ENCODE results near the gene ZNG1A.

DNA sequence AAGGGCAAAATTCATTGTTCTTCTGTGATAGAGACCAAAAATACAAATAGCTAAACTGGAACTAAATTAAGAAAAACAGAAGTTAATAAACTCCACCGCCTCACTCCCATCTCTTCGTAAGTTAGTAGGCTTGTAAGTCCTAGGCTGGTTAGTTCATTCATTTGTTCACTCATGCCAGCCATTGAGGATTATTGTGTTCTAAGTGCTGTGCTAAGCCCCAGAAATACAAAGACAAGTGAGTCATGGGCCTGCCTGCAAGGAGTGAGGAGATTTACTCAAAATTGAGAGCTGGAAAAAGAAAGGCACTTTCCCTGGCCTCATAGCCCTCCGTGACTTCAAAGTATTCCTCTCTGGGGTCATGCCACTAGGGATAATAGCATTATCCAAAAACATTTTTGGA, 44.3 kb upstream of the ZNG1A start:
- TF ChIP-seq POLR2AphosphoS5 (IDR thresholded peaks at IDR 0.05; ENCODE audit: low read depth, low read length), result no peak
- TF ChIP-seq POLR2A (IDR thresholded peaks at IDR 0.05; ENCODE audit: low read depth, low read length), result no peak
- no peak for TF ChIP-seq TAF1 (IDR thresholded peaks at IDR 0.05; ENCODE audit: borderline replicate concordance, low read depth, low read length)
